Ovary (tissue), 3 donors: ENCODE measurements around the gene ATP6V1B1.

Experiments
- EP300 ChIP-seq: sonication (generic); formaldehyde crosslinking; IDR thresholded peaks from one replicate; pipeline ENCODE4 v1.6.1; 2017; ENCODE audit warnings: antibody characterized with exemption
- POLR2A ChIP-seq: fragments of 450-650 bp; IDR thresholded peaks from one replicate; pipeline ENCODE4 v1.6.1; 2017; ENCODE audit warnings: antibody characterized with exemption, mild to moderate bottlenecking, moderate library complexity
- TF ChIP-seq, protein P1 (sequence below), 3 donors: fragments of 450-650 bp in 2 of 3; fragments of 200-600 bp in 1 of 3; IDR thresholded peaks; one replicate each; pipeline versions ENCODE4 v1.5.1 to v1.8.0; 2016 to 2022; ENCODE audit warnings: antibody characterized with exemption in 3 of 3, mild to moderate bottlenecking in 1 of 3
- donor health status: DM: no; HTN: no; CAD: no.

DNA sequence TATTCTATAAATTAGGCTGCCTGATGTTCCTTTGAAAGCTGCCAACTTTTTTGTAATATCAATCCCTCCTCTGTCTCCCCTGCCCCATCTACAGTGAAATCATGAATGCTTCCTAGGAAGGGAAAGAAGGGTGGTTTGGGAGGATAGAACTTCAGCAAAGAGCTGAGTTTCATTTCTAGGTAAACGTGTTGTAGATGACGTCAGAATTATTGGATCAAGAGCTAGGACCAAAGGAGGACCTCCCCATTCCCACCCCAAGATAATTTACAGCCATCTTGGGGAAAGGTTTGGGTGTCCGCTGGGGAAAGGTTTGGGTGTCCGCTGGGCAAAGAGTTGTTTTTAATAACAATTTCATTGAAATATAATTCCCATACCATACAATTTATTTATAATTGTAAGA, 31.5 kb downstream of the ATP6V1B1 start:
- no peak for TF ChIP-seq POLR2A
- TF ChIP-seq EP300, result no peak
- TF ChIP-seq, protein P1, sequence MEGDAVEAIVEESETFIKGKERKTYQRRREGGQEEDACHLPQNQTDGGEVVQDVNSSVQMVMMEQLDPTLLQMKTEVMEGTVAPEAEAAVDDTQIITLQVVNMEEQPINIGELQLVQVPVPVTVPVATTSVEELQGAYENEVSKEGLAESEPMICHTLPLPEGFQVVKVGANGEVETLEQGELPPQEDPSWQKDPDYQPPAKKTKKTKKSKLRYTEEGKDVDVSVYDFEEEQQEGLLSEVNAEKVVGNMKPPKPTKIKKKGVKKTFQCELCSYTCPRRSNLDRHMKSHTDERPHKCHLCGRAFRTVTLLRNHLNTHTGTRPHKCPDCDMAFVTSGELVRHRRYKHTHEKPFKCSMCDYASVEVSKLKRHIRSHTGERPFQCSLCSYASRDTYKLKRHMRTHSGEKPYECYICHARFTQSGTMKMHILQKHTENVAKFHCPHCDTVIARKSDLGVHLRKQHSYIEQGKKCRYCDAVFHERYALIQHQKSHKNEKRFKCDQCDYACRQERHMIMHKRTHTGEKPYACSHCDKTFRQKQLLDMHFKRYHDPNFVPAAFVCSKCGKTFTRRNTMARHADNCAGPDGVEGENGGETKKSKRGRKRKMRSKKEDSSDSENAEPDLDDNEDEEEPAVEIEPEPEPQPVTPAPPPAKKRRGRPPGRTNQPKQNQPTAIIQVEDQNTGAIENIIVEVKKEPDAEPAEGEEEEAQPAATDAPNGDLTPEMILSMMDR (IDR thresholded peaks at IDR 0.05), result no peak
